WI38 (cell line): Measurements from ENCODE around the gene ROBO4.

Source experiments
- H3K4me3 ChIP-seq: 2 replicates; pipeline ENCODE4 v1.5.1; 2011; ENCODE audit warnings: low read depth, mild to moderate bottlenecking, control low read depth, low read length
- TF ChIP-seq, protein P1 (sequence below): IDR thresholded peaks from 2 replicates; pipeline ENCODE4 v1.5.1; 2012; ENCODE audit warnings: low read depth, mild to moderate bottlenecking, control low read depth, low read length

ROBO4 gene

DNA sequence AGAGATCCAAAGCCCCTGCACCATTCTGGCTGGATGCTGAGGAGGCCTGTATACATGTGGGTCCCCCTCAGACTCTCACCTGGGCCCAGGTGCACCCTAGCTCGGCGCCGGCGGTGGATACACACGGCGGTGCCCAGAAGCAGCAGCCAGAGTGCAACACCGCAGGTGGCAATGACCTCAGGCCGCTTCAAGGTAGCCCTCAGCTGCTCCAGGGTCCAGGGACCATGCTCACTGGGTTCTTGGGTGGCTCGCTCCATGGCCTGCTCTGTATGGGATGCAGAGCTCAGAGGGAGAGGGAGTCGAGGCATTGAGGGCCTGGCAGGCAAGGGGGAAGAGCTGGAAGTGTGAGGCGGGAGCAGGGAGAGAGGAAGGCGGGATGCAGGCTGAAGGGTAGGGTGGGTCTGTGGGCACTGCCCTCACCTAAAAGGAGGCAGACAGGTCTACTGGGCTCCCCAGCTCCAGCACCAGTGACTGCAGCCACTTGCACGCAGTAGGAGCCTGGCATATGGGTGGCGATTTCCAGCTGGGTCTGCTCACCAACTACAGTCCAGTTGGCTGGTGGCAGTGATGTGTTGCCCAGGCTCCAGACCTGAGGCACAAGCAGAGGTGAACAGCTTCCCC, 3.8 kb downstream of the ROBO4 start:
- TF ChIP-seq, protein P1, sequence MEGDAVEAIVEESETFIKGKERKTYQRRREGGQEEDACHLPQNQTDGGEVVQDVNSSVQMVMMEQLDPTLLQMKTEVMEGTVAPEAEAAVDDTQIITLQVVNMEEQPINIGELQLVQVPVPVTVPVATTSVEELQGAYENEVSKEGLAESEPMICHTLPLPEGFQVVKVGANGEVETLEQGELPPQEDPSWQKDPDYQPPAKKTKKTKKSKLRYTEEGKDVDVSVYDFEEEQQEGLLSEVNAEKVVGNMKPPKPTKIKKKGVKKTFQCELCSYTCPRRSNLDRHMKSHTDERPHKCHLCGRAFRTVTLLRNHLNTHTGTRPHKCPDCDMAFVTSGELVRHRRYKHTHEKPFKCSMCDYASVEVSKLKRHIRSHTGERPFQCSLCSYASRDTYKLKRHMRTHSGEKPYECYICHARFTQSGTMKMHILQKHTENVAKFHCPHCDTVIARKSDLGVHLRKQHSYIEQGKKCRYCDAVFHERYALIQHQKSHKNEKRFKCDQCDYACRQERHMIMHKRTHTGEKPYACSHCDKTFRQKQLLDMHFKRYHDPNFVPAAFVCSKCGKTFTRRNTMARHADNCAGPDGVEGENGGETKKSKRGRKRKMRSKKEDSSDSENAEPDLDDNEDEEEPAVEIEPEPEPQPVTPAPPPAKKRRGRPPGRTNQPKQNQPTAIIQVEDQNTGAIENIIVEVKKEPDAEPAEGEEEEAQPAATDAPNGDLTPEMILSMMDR: no peak
- H3K4me3 ChIP-seq: no peak overlapping the region

- TF ChIP-seq, protein P1: no peak
- H3K4me3 ChIP-seq: no peak overlapping the region
These were observed 4.8 kb downstream of the ROBO4 start for GRCh38 chr11:124892750-124893454.

GRCh38 chr11:124892146-124892545, 5.5 kb downstream of the ROBO4 start:
- no peak overlapping the region for H3K4me3 ChIP-seq
- TF ChIP-seq, protein P1: no peak

- TF ChIP-seq, protein P1: no peak
- H3K4me3 ChIP-seq: no peak overlapping the region
These were observed 6.2 kb downstream of the ROBO4 start for GRCh38 chr11:124891373-124891861.

- TF ChIP-seq, protein P1: no peak
- H3K4me3 ChIP-seq: no peak overlapping the region
These were observed 6.8 kb downstream of the ROBO4 start for GRCh38 chr11:124890683-124891372.

GRCh38 chr11:124890151-124890550, 7.5 kb downstream of the ROBO4 start:
- no peak overlapping the region for H3K4me3 ChIP-seq
- TF ChIP-seq, protein P1: no peak
